GM19372 (cell line): Measurements from ENCODE around the gene FAT1.

Experiments
- ATAC-seq: cut with Tn5 transposase; IDR thresholded peaks from one replicate; pipeline ENCODE4 v1.9.1; 2021; ENCODE audit warnings: mild to moderate bottlenecking, low read depth, moderate library complexity; ENCODE audit not compliant: unreplicated experiment

The FAT1 gene

DNA sequence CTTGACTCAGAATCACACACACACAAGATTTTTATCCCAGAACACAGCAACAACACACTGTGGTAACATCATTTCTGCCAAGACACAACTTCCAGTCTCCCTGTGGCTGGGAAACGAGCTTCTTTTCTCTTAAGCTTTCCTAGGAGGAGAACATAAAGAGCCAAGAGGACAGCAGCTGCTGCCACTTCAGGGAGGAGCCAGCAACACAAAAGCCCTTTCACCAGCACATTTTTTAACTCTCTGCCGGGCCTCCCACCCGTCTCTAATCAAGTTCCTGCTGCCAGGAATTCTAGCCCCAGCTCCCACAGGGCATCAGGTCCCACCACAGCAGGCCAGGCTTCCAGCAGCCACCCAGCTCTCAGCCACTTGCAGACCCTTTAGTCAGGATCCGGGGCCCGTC lies 22.4 kb downstream of the FAT1 start:
- ATAC-seq = no peak

DNA sequence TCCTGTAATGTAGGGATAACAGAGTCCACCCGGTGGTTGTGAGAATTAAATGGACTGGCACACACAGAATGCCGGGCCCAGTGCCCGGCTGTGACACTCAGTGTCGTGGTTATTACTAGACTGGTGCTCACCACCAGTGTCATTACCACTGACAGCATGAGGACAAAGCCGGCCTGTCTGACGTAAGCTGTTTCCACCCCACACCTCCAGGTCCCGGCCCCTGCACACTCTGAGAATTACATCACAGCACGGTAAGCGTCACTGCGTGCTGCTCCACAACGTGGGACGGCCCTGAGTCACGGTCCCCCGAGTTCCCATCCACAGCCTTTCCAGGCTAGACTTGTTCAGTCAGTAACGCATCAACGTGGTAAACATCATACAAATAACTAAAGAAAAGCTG lies 22.9 kb downstream of the FAT1 start:
- no peak for ATAC-seq

DNA sequence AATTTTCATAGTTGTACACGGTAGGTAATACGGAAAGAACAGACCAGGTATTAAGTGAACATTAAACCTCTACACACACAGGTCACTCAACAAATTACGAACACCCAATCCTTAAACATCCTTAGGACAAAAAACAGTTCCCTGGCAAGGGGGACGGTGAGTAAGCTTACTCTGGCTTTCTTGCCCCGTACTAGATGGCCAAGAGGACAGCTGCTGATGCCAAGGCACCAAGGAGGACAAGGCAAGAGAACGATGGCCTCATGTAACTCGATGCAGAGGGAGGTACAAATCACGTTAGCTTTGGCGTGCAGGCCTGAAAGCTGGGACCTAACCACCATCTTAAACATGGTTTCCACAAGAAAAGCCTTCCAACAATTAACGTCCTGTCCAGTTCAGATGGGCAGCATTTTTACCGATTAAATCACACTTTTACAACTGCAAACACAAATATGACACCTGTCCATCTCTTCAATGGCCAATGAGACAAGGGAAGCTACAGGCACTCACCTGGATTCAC lies 23.7 kb downstream of the FAT1 start:
- no peak for ATAC-seq

DNA sequence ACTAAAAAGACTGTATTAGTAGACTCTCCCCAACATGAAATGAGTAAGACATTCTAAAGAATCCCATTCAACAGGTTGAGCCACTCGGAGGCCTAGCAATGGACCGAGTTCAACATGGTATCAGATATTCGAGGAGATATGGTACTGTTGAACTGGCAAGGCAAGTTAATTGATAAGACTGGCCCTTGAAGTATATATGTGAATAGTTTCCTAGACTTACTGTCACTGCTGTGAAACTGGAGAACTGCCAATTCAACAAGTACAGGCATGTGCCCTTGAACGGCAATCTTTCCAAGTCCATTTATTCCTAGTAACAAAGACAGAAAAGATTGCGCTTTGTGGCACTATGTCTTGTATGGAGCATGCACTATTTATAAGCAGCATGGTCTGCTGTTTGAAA lies 24.4 kb downstream of the FAT1 start:
- ATAC-seq = no peak

DNA sequence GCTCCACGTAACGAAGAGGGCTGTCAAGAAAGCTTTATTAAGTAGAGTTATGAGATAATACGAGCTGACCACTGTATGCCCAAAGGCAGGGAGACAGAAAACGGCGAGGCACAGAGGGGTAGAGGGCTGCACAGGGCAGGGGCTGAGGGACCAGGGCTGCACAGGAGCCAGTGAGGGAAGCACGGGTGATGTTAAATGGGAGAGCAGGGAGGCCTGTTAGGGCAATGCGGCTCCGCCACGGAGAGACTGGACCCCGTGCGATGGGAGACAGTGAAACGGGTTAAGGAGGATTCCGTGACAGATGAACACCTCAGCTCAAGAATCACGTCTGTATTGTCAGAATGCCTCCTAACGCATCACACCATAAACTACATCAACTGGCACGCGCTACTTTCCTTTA lies 25.1 kb downstream of the FAT1 start:
- no peak for ATAC-seq

DNA sequence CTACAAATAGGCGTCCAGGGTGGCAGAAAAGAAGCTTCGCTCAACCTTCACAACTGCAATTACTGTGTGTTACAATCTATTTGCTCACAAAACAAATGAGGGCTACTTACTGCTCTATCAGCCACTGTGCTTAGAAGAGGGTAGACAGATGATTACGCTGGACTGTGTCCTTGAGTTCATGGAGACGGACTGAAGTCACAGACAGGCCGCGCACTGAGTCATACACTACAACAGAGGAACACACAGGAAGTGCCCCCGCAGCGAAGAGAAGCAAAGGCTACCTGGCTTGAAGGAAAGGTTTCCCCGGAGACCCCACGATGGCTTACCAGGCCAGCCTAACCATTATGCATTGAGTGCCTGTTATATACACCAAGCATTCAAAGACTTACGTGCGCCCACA lies 25.6 kb downstream of the FAT1 start:
- ATAC-seq = no peak

DNA sequence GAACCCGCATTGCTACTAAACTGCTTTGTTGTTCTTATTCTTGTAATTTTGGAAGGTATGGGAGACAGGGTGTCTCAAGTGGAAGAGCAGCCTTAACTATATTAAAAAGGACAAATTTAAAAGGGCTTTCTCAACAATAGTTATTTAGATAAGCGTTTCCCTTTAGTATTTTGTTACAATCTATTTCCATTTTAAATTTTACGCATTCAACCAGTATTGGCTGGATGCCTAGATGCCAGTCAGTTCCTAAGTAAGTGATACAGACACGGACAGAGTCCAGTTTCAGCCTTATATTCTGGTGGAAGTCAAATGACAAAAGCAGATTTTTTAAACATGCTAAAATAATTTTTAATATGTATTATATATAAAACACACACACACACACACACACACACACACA lies 28.3 kb downstream of the FAT1 start:
- no peak for ATAC-seq

DNA sequence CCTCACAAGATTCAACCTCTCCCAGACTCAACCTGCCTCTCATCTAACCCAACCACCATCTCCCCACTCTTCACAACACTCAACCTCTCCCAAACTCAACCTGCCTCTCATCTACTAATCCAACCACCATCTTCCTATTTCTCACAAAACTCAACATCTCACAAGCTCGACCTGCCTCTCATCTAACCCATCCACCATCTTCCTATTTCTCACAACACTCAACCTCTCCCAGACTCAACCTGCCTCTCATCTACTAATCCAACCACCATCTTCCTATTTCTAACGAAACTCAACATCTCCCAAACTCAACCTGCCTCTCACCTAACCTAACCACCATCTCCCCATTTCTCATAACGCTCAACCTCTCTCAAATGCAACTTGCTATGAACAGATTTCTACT lies 29.8 kb downstream of the FAT1 start:
- ATAC-seq = no peak

DNA sequence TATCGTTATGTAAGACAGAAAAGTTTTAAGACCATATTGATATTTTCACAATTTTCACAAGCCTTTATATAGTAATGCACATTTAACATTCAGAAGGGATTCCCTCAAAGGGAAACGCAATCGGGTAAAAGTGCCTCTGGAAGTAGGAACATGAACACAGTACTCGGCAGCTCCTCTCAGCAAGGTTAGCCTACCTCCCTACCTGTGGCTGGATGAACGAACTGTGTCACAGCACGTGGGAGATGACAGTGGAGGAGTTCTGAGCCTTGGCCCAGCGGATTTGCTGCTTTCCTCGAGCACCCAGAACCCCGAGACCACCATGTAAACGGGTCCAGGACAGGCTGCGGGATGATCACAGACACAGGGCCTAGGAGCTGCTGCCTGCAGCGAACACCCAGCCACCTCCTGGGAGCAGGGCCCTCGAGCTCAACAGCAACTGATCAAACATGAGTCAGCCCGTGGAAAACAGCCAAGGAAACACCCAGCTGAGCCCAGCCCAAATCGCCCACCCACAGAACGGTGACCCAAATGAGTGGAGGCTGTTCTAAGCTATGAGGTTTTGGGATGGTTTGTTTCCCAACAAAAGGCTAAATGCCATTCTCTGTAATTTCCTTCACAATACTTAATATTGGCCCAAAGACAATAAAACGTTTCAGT lies 30.4 kb downstream of the FAT1 start:
- no peak for ATAC-seq

DNA sequence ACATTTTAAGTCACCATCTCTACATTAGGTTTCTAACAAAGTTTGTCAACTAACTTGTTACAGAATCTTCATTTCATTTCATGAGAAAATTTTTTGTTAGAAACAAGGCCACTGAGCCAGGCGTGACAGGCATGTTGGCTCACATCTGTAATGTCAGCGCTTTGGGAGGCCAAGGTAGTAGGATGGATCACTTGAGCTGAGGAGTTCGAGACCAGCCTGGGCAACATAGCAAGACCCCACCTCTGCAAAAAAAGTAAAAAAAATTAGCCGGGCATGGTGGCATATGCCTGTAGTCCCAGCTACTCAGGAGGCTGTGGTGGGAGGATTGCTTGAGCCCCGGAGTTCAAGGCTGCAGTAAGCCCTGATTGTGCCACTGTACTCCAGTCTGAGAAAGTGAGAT lies 32.3 kb downstream of the FAT1 start:
- ATAC-seq = no peak

DNA sequence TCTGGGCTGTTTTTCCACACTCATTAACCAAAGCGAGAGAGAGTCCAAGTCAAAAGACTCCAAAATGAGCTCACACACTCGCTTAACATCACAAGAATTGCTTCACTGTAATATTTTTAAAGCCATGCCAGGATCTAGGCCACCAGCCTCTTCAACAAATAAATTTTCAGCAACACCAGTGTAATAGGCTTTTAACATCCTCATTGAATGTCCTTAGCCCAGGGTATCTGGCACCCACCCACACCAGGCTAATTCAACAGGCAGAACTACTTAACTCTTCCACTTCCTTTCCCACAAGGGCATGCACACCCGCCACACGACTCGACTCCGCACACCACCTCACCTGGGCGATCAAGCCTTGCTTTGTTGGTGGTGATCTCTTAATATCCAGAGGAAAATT lies 34.2 kb downstream of the FAT1 start:
- ATAC-seq = no peak

DNA sequence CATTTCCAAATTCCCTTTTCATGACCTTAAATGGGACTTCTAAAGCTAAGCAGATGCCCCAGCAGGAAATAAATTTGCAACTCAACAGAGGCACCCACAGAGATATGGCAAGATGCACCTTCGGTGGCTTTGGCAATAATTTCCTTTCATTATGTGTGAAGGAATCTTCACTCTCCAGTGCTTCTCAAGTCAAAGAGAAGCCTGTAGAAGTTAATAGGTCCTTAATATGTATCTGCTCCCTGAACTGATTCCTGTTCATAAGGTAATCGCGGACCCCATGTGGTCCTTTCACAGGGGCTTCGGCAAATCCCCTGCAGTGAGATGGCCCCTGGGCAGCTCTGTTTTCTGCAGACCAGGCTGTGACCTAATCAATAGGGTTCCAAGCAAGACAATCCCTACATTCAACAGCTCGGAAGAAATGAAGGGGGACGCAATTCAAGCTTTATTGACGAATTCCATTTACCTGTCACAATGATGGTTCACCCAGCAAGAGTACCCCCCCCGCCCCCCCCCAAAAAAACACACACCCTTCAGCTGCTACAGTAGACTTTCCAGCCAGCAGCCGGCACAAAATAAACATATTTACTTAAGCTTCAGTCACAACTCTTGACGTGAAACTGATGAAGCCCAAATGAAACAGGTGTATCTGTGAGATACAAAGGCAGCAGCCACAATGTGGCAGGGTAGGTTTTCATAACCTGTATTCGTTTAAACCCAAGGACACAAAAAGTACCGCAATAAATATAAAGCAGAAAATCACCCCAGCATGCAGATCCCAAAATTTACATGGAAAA lies 35.3 kb downstream of the FAT1 start:
- ATAC-seq = no peak

DNA sequence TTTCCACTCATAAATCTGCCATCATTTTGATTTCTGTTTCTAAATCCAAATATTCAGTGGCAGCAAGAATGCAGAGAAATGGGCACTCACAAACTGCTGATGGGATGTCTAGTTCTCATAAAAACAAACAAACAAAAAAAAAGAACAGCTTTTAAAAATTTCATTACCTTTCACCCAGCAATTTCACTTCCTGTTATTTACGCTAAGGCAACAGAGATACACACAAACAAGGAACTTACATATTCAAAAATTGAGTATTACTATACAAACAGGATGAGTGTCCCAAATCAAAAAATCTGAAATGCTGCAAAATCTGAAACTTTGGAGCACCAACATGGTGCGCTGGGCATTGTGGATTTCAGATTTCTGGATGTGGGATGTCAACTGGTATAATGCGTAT lies 36.4 kb downstream of the FAT1 start:
- ATAC-seq = no peak

DNA sequence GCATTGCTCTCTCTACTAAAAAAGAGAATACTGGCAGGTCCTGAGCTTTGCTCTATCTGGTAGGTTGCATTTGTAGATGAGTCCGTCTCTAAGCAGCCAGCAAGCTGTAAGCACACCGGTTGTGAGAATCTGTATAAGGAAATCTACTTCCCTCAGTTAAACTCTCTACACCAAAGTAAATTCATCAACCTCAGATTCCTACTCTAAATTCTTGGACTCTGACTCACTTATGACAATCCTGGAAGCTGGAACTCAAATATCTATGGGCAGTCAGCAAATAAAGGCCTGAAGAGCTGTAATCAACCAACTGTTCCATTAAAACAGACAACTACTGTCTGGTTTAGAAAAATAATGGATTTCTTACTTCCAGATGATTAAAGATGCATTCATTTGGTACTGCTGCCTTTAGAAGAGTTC lies 37.9 kb downstream of the FAT1 start:
- ATAC-seq = no peak

DNA sequence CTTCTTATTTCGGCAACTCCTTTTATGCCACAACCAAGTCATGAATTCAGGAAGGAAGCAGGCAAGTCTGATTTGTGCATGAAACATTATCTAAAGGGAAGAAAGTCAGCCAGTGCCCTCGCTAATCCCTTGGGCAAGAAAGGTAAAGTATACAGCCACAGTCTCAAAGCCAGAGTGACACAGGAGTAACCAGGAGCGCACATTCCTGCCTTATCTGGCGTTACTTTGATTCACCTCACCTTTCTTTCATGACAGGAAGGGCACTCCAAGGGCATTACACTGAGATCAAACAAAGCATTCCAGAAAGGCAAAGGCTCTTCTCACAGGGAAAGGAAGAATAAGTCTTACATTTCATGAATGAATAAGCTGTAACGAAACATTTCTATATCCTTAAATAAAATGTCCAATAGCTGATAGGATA lies 38.8 kb downstream of the FAT1 start:
- ATAC-seq = no peak

DNA sequence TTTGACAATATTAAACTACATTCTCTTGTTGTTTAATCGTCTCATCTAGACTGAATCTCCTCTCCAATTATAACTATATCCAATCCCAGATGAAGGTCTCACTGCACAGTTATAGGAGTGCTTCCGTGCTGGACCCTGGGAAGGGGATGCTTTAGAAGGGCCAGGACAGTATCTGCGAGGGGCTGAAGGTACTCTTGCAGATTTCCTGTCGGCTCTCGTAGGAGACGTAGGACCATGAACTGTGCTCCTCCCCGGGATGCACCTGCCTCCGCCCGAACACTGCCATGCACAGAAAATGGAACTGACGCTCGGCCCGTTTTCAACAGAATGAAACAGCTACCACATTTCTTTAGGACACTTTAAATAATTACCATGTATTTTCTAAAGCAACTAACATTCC lies 39.4 kb downstream of the FAT1 start:
- no peak for ATAC-seq

DNA sequence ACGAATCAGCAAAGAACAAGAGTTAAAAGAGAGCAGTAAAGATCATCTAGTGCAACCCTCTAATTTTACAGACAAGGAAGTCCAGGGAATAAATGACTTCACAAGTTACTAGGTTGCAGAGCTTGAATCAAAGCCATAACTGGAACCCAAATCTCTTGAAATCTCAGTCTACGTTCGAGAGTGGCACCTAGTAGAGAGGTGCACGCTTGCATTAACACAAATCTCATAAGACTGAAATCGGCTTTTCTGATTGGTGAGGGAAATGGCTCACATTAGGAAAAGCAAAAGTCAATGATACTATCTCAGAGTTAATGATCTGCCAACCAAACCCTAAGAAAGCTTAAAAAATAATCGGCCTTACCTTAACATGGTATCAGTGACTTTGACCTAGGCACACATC lies 43.0 kb downstream of the FAT1 start:
- ATAC-seq = no peak

DNA sequence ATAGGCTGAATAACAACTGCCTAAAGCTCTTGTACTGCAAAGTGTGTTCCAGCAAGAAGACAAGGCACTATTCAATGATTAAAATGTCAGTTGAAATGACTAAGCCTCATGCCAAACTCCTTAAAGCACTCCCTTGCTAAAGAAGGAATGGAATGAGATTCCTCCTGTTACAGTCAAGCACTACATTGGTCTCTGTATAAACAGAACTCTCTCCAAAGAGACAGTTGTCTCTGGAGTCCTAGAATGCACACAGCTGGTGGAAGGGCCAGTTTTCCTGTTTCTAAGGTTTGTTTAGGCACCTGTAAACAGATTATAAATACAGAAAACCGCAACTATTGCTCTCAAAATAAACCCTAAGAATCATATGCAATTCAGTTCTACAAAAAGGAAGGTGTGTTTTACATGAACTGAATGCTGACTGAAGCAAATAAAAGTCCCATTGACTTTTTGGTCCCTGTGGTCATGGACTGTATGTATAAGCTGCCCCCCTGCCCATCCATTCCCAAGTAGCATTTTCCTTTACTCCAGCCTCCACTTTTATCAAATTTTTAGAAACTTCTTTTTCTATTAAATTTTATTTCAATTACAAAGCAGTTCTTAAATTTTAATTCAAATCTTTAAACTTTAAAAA lies 47.0 kb downstream of the FAT1 start:
- no peak for ATAC-seq

DNA sequence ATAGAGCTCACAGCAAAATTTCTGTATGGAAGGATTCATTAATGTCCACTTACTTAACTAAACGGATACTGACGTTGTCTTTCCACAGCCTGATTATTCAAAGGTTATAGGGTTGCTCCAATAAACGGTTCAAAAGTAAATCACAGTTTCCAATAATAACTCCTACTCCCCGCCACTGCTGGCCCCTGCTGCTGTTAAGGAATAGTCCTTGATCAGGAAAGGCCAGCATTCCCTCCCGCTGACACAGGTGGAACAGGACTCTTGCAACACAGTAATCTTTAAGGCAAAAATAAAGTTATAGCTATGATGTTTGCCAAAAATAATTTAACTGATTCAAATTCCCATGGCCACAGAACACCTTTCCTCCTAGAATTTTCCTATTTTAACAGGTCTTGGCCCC lies 53.9 kb downstream of the FAT1 start:
- ATAC-seq = no peak

DNA sequence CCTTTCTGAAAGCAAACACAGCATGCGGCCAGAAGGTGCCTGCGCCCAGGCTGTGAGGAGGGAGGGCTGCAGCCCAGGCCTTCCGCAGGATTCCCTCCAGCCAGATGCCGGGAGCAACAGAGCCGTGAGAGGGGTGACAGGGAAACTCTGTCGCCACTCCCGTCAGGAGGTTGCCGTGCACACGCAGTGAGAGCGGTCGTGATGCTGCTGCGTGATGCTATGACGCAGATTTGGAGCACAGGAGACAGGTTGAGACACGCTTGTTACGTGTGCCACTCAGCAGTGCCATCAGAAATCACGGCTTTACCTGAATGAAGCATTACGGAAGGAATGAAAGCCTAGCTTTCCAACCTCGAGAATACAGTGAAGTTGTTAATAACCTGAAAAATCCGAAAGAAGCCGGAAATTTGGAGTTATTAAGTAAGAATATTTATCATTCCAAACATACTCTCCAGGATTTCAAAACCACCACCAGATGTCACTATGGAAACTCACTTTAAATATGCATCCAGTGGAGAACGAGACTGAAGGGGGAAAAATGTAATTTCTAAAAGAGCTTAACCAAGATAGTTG lies 54.4 kb downstream of the FAT1 start:
- ATAC-seq = no peak

DNA sequence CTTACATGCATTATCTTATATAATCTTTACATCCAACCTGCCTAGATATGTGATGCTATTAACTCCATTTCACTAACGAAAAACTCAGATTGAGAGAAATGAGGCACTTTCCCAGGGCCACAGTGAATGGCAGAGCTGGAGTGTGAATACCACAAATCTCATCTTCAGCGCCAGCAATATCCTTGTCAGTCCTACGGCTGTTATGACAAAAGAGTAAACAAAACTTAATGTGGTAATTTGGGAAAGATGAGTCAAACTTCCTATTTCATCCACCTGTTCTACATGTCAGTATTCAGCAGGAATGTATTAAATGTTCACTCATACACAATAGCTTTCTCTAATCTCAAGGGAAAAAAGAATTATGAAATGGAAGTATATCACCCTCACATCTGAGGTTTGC lies 56.9 kb downstream of the FAT1 start:
- ATAC-seq = no peak
